Right renal cortex interstitium (tissue), 3 donors: Measurements from ENCODE around the gene UGT1A1. TPM values are rescaled to one million over a fixed set of nuclear protein-coding genes. Genes with fewer than 3 reads are reported as not detected.
"Not testable (repeated sequence)": the region's sequence is repeated elsewhere in the genome, so short reads cannot be mapped to it uniquely, and the experiment has no call there.

Experiments used
- DNase-seq, 3 donors: peaks; one replicate each; pipeline ENCODE4 v3.0.0-alpha.2; 2013; ENCODE audit warnings: low read depth in 3 of 3, low spot score in 2 of 3
- polyA plus RNA-seq, 3 donors: library from polyadenylated mRNA; unstranded; fragments of 120-200 nt; gene quantifications; one replicate each; pipeline ENCODE4 v1.2.1, GENCODE V29; 2013; ENCODE audit not compliant: insufficient read length in 3 of 3

UGT1A1 gene
- under 1 TPM; 0.06 to 0.18 (median 0.13) TPM for polyA plus RNA-seq

GRCh38 chr2:233760043-233760442, at the start of gene UGT1A1:
Gene UGT1A1 (plus strand): TSS chr2:233760270. CDS start chr2:233760288, 18 bp downstream.
- DNase-seq: no peak

- peak; percentile 31 to 55 (median 55) for DNase-seq
Measured at GRCh38 chr2:233711312-233712008, 48.6 kb upstream of the UGT1A1 start.

GRCh38 chr2:233712611-233713261, 47.3 kb upstream of the UGT1A1 start, which contains the start of gene UGT1A5:
Gene UGT1A5 (plus strand): TSS chr2:233712907. CDS start chr2:233712992, 85 bp downstream.
- no peak for DNase-seq

GRCh38 chr2:233713262-233713615, 46.8 kb upstream of the UGT1A1 start:
- DNase-seq: no peak

- no peak for DNase-seq
Measured at GRCh38 chr2:233714121-233714520, 45.9 kb upstream of the UGT1A1 start.

GRCh38 chr2:233718552-233718951, 41.5 kb upstream of the UGT1A1 start, which contains the start of gene UGT1A4:
Gene UGT1A4 (plus strand): TSS chr2:233718736. CDS start chr2:233718821, 85 bp downstream.
- no peak for DNase-seq

GRCh38 chr2:233728723-233729301, 31.3 kb upstream of the UGT1A1 start, which contains the start of gene UGT1A3:
Gene UGT1A3 (plus strand): TSS chr2:233729042. CDS start chr2:233729127, 85 bp downstream.
- DNase-seq: no peak

- not testable (repeated sequence) for DNase-seq
Measured at GRCh38 chr2:233736868-233737653, 23.0 kb upstream of the UGT1A1 start.

GRCh38 chr2:233740870-233741269, 19.2 kb upstream of the UGT1A1 start:
- no peak for DNase-seq

GRCh38 chr2:233743464-233744259, 16.4 kb upstream of the UGT1A1 start:
- no peak for DNase-seq

GRCh38 chr2:233745073-233745755, 14.9 kb upstream of the UGT1A1 start:
- DNase-seq: no peak

- DNase-seq: not testable (repeated sequence)
Measured at GRCh38 chr2:233745838-233746237, 14.2 kb upstream of the UGT1A1 start.

GRCh38 chr2:233746475-233747282, 13.4 kb upstream of the UGT1A1 start:
- DNase-seq: no peak

GRCh38 chr2:233747283-233747544, 12.9 kb upstream of the UGT1A1 start:
- DNase-seq: no peak

GRCh38 chr2:233750689-233751088, 9.4 kb upstream of the UGT1A1 start:
- not testable (repeated sequence) for DNase-seq

GRCh38 chr2:233751212-233752009, 8.7 kb upstream of the UGT1A1 start:
- DNase-seq: not testable (repeated sequence)

- DNase-seq: no peak
Measured at GRCh38 chr2:233754872-233755611, 5.0 kb upstream of the UGT1A1 start.
